Measurements from ENCODE around the gene FER.
"Not testable (repeated sequence)": the region's sequence is repeated elsewhere in the genome, so short reads cannot be mapped to it uniquely, and the experiment has no call there.

The FER gene

GRCh38 chr5:108747111-108747773 lies 455 bp upstream of the FER start:
- no peak for DNase-seq (ENCODE audit: low spot score)

DNA sequence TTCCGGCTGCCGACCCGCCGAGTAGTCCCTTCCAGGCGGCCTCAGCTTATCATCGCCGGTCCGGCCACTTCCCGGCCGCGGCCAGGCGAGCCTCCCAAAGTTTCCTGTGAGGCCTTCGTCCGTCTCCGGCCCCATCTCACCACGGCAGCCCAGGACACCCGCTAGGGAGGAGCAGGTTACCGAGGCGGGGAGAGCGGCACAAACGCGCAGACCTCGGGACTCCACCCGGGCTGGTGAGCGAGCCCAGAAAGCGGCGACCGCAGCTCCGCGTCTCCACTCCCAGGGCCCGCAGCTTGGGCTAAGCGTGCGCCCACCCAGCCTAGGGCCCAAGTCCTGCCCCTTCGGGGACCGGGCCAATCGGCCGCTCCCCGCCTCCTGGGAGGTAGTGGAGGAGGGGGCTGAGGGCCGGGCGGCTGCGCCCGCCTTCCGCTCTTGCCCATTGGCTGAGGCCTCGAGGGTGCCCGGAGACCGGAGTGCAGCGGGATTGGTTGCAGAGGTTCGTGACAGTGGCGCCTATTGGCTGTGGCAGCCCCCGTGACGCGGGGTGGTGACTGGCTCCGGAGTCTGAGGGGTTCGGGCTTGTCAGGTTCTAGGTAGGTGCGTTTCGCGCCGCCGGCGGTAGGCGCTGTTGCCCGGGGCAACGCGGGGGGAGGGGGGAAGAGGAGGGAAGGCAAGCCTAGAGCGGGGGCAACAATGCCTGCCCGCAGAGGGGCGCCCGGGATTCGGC lies 867 bp downstream of the FER start:
- DNase-seq (ENCODE audit: low spot score) = peak; percentile 95

- DNase-seq (ENCODE audit: low spot score) = peak; percentile 74
Observed at GRCh38 chr5:108749128-108749861, 1.6 kb downstream of the FER start.

DNA sequence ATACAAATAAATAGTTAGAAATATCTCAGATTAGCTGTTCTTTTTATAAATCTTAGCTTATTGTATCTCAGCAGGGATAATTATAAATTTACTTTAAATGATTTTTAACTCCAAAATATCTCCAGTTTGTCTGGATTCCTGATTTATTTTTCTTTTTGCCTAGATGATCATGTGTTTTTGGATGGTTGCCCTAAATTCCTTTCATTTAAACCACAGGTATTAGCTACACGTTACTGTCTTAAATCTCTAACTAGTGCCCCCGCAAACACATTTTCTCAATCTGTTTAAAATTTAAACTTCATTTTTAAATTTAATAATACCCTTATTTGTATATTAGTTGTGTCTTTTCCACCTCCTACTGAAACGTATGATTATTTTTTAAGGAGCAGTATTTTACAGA lies 5.6 kb downstream of the FER start:
- no peak for DNase-seq (ENCODE audit: low spot score)

- no peak for DNase-seq (ENCODE audit: low spot score)
Observed at GRCh38 chr5:108753877-108754276, 6.2 kb downstream of the FER start.

- DNase-seq (ENCODE audit: low spot score) = no peak
Observed at GRCh38 chr5:108760512-108760911, 12.8 kb downstream of the FER start.

GRCh38 chr5:108762660-108763059 lies 15.0 kb downstream of the FER start:
- no peak for DNase-seq (ENCODE audit: low spot score)

DNA sequence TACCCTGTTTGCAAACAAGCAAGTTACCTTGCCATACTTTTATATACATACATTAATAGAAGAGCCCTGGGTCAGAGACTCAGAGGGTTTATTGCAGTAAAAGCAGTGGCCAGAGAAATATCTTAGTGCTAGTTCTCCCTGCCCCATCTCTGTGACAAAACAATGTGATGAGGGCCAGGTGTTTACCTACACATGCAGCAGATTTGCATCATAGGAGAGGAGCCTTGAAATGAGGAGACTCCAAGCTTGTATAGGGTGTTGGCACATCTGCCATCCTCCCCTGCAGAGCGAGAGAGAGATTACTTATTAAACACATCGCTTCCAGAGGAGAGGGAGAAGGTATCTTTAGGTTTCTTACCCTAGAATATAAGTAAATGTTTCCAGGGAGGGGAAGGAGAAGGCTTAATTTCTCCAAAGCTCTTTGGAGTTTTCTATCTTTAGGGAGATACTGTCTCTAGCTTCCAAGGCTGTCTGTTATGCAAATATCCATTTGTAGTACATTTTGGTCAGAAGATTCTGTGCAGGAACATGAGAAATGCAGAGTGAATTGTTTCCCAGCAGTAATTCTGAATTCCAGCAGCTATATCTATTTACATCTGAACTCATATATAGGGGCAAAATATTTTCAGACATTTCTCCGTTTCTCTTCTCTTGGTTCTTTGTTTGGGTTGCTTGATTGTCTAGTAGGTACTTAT lies 15.7 kb downstream of the FER start:
- no peak for DNase-seq (ENCODE audit: low spot score)

DNA sequence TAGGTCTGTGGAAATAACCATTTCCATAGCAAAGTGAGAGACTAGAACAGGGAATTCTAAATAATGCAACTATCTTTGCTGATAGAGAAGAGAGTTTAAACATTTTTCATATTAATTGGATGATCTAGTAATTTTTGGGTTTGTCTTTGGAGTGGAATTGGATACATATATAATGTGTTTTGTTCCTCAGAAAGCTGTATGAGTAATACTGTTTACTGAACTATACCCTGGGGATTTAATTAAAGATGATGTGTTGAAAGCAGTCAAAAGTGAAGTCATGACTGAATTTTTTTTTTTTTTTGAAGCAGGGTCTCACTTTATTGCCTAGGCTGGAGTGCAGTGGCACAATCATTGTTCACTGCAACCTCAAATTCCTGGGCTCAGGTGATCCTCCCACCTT lies 17.9 kb downstream of the FER start:
- DNase-seq (ENCODE audit: low spot score) = no peak

DNA sequence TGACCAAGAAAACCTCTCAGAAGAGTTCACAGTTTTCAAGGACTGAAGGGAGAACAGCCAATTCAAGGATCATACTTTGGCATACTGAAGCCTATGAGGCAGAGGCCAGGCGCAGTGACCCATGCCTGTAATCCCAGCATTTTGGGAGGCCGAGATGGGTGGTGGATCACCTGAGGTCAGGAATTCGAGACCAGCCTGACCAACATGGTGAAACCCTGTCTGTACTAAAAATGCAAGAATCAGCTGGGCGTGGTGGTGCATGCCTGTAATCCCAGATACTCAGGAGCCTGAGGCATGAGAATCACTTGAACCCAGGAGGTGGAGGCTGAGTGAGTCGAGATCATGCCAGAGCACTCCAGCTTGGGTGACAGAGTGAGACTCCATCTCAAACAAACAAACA lies 19.2 kb downstream of the FER start:
- not testable (repeated sequence) for DNase-seq (ENCODE audit: low spot score)

DNA sequence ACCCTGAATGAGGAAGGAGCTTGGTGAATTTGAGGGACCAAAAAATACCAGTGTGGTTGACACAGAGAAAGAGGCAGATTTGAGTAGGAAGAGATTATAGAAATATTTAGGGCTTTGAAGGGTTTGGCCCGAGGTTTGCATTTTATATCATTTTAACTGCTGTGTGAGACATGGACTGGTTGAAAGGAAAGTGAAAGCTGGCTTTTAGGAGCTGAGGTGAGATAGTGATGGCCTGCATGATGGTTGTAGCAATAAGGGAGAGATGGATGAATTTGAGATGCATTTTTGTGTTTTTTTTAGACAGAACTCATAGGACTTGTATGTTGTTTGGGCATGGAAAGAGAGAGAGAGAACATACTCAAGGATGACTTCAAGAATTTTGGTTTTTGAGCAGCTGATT lies 21.7 kb downstream of the FER start:
- DNase-seq (ENCODE audit: low spot score) = no peak

DNA sequence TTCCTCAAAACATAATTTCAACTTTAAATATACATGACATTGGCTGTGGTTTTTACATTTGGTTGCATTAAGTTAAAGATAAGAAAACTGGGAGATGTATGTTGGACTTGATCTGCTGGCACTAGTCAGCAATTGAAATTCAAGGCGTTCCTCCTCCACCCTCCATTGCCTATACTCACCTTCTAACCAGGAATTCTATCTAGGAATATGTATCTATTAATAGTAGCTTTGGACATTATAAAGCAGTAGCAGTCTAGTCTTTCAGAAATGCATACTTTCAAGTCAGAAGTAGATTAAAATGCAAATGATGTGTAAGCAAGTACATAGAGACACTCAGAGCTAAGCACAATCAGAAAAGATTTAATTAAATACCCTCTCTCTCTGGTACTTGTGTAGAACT lies 24.9 kb downstream of the FER start:
- no peak for DNase-seq (ENCODE audit: low spot score)

DNA sequence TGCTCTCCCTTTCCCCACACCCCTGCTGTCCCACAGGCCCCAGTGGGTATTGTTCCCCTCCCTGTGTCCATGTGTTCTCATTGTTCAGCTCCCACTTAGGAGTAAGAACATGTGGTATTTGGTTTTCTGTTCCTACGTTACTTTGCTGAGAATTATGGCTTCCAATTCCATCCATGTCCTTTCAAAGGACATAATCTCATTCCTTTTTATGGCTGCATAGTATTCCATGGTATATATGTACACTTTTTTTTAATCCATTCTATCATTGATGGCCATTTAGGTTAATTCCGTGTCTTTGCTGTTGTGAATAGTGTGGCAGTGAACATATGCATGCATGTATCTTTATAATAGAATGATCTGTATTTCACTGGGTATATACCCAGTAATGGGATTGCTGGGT lies 25.6 kb downstream of the FER start:
- DNase-seq (ENCODE audit: low spot score) = no peak

DNA sequence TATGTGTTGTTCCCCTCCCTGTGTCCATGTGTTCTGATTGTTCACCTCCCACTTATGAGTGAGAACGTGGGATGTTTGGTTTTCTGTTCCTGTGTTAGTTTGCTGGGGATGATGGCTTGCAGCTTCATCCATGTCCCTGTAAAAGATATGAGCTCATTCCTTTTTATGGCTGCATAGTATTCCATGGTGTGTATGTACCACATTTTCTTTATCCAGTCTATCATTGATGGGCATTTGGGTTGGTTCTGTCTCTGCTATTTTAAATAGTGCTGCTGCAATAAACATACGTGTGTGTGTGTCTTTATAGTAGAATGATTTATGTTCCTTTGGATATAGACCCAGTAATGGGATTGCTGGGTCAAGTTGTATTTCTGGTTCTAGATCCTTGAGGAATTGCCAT lies 26.4 kb downstream of the FER start:
- not testable (repeated sequence) for DNase-seq (ENCODE audit: low spot score)

- DNase-seq (ENCODE audit: low spot score) = not testable (repeated sequence)
Observed at GRCh38 chr5:108777582-108777981, 29.9 kb downstream of the FER start.

GRCh38 chr5:108784577-108784976 lies 36.9 kb downstream of the FER start:
- DNase-seq (ENCODE audit: low spot score) = not testable (repeated sequence)

DNA sequence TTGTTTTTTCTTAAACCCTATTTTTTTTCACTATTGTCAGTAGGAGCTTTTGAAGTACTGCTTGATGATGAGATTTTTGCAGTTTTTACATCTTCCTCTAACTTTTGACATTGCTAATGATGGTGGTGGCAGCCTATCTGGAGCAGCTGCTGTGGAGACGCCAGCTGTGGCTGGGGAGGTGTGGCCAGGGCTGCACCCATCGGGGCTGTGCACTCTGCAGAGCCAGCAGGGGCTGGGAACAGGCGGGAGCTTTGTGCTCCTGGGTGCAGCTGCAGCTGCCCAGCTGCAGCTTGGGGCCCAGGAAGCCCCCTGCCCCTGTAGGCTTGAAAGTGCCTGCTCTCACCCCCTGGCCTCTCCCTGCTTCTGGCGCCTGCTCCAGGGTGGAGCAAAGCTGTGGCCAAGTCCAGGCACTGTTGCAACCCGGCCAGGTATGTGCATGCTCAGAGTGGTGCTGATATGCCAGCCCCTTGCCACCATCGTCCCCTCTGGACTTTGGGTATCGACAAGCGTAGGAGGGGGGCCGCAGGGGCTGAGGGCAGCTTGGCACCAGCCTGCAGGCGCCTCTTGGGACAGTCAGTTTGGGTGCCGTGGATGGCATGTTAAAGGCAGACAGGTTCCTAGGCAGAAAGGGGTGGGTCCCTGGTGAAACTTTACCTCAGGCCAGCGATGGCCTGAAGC lies 39.2 kb downstream of the FER start:
- DNase-seq (ENCODE audit: low spot score) = no peak

GRCh38 chr5:108788142-108788541 lies 40.4 kb downstream of the FER start:
- DNase-seq (ENCODE audit: low spot score) = no peak

- DNase-seq (ENCODE audit: low spot score) = no peak
Observed at GRCh38 chr5:108793207-108793606, 45.5 kb downstream of the FER start.

- not testable (repeated sequence) for DNase-seq (ENCODE audit: low spot score)
Observed at GRCh38 chr5:108794349-108794748, 46.7 kb downstream of the FER start.

- no peak for DNase-seq (ENCODE audit: low spot score)
Observed at GRCh38 chr5:108797396-108797795, 49.7 kb downstream of the FER start.

GRCh38 chr5:108797986-108798385 lies 50.3 kb downstream of the FER start:
- DNase-seq (ENCODE audit: low spot score) = no peak
